Thyroid gland (tissue), 4 donors: ENCODE measurements around the gene THBS1.

Source experiments
- POLR2A ChIP-seq, 2 donors: fragments of 450-650 bp; IDR thresholded peaks; one replicate each; pipeline ENCODE4 v1.6.1; 2017; ENCODE audit warnings: antibody characterized with exemption in 2 of 2, mild to moderate bottlenecking in 2 of 2, moderate library complexity in 1 of 2
- TF ChIP-seq, protein P1 (sequence below), 6 experiments: fragments of 200-600 bp in 3 of 6; fragments of 450-650 bp in 3 of 6; sonication (generic) in 3 of 6; IDR thresholded peaks; one replicate each; pipeline ENCODE4 v1.5.1; 2016 to 2019; ENCODE audit warnings: antibody characterized with exemption in 6 of 6, mild to moderate bottlenecking in 2 of 6, inconsistent platforms in 1 of 6, moderate library complexity in 1 of 6

GRCh38 chr15:39573844-39574243 lies 7.0 kb upstream of the THBS1 start:
- TF ChIP-seq POLR2A (IDR thresholded peaks at IDR 0.05) = no peak
- TF ChIP-seq, protein P1, sequence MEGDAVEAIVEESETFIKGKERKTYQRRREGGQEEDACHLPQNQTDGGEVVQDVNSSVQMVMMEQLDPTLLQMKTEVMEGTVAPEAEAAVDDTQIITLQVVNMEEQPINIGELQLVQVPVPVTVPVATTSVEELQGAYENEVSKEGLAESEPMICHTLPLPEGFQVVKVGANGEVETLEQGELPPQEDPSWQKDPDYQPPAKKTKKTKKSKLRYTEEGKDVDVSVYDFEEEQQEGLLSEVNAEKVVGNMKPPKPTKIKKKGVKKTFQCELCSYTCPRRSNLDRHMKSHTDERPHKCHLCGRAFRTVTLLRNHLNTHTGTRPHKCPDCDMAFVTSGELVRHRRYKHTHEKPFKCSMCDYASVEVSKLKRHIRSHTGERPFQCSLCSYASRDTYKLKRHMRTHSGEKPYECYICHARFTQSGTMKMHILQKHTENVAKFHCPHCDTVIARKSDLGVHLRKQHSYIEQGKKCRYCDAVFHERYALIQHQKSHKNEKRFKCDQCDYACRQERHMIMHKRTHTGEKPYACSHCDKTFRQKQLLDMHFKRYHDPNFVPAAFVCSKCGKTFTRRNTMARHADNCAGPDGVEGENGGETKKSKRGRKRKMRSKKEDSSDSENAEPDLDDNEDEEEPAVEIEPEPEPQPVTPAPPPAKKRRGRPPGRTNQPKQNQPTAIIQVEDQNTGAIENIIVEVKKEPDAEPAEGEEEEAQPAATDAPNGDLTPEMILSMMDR (IDR thresholded peaks at IDR 0.05) = no peak
